GM12875 (cell line): ENCODE results near the gene LGALS7.

ENCODE experiments used
- H3K4me3 ChIP-seq: one replicate; pipeline ENCODE4 v1.5.1; 2011; ENCODE audit warnings: low read depth, low read length, control low read depth
- TF ChIP-seq, protein P1 (sequence below): IDR thresholded peaks from 2 replicates; pipeline ENCODE4 v1.5.1; 2011; ENCODE audit warnings: low read depth, mild to moderate bottlenecking, control low read depth, inconsistent platforms, low read length, moderate library complexity, borderline replicate concordance; ENCODE audit not compliant: insufficient read depth

LGALS7 gene

DNA sequence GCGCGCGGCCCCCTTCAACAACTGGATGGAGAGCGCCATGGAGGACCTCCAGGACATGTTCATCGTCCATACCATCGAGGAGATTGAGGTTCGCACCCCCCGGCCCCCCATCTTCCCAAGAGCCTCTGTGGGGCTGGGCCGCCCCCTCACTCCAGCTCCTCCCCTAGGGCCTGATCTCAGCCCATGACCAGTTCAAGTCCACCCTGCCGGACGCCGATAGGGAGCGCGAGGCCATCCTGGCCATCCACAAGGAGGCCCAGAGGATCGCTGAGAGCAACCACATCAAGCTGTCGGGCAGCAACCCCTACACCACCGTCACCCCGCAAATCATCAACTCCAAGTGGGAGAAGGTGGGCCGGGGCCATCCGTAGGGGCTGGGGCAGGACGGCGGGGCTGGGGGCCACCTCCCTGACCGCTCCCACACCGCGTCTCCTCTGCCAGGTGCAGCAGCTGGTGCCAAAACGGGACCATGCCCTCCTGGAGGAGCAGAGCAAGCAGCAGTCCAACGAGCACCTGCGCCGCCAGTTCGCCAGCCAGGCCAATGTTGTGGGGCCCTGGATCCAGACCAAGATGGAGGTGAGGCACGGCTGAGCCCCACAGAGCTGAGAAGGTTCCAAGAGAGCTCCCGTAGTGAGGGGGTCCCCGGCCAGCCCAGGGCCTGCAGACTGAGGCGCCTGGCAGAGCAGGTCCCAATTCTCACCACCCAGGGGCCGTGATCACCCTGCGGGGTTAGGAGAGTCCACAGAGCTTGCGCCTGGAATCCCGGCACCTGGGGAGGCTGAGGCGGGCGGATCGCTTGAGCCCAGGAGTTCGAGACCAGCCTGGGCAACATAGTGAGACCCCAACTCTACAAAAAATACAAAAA, 49.1 kb downstream of the LGALS7 start:
- TF ChIP-seq, protein P1, sequence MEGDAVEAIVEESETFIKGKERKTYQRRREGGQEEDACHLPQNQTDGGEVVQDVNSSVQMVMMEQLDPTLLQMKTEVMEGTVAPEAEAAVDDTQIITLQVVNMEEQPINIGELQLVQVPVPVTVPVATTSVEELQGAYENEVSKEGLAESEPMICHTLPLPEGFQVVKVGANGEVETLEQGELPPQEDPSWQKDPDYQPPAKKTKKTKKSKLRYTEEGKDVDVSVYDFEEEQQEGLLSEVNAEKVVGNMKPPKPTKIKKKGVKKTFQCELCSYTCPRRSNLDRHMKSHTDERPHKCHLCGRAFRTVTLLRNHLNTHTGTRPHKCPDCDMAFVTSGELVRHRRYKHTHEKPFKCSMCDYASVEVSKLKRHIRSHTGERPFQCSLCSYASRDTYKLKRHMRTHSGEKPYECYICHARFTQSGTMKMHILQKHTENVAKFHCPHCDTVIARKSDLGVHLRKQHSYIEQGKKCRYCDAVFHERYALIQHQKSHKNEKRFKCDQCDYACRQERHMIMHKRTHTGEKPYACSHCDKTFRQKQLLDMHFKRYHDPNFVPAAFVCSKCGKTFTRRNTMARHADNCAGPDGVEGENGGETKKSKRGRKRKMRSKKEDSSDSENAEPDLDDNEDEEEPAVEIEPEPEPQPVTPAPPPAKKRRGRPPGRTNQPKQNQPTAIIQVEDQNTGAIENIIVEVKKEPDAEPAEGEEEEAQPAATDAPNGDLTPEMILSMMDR = no peak
- H3K4me3 ChIP-seq = no peak overlapping the region

DNA sequence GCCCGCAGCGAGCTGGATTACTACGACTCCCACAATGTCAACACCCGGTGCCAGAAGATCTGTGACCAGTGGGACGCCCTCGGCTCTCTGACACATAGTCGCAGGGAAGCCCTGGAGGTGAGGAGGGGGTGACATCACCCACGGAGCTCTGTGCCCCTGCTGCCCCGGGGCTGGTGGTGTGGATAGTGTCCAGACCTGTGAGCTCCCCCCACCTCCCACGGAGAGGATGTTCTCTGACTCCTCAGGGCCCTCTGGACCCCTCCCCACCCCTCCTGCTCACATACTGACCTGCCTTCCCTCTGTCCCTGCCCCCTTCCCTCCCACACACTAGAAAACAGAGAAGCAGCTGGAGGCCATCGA, 49.7 kb downstream of the LGALS7 start:
- H3K4me3 ChIP-seq = no peak overlapping the region
- TF ChIP-seq, protein P1 = no peak

DNA sequence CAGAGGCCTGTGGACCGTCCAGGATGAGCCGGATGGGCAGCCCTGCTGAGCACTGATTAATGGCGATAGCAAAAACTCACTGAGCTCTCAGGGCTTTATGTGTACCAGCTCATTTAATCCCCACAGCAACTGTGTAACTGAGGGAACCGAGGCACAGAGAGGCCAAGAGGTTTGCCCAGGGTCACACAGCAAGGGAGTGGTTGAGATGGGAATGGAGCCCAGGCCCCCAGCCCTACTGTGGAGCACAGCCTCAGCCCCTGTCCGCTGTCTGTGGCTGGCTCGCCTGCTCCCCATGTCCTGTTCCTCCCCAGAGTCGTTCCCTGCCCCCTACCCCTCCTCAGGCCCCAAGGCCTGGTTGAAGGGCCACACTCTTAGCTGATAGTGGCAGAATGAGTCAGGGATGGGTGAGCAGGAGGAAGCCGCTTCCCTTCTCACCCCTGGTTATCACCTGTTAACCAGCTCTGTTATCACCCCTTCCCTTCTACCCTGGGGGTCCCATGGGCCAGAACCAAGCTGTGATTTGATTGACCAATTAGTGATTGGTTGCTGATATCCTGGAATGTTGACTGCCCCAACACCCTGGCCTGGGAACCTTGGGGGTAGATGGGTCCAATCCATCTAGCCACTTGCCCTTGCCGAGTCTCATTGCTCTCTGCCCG, 50.2 kb downstream of the LGALS7 start:
- TF ChIP-seq, protein P1 = no peak
- H3K4me3 ChIP-seq = no peak overlapping the region

DNA sequence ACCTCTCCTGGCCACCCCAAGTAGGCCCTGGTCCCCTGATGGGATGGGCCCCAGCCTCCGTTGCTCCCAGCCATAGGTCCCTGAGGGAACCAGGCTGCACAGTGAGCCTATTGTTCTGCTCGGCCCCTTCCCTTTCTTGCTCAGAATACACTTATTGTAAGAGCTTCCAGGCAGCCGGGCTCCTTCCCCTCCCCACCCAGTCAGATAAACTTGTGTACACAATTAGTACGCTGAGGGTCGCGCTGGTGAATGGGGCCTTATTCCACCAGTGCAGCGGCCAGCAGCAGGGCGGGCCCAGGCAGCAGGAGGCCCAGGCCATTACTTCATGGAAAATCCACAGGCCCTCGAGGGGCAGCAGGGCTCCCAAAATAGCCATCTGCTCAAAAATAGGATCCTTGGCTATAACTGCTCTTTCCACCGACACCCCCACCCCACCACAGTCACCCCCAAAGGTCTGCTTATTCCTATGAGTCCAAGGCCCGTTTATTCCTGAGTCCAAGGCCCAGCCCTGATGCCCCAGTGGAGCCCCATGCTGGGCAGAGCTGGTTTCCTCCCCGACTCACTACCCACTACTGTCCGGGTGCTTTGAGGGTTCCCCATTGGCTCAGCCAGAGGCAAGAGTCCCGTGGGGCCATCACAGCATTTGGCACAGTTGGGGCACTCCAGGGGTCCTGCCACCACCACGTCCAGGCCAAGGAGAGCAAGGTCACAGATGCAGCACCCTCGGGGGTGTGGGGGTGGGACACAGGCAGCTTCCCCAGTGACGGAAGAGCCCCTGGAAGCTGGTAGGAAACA, 51.1 kb downstream of the LGALS7 start:
- no peak overlapping the region for H3K4me3 ChIP-seq
- TF ChIP-seq, protein P1 = no peak

DNA sequence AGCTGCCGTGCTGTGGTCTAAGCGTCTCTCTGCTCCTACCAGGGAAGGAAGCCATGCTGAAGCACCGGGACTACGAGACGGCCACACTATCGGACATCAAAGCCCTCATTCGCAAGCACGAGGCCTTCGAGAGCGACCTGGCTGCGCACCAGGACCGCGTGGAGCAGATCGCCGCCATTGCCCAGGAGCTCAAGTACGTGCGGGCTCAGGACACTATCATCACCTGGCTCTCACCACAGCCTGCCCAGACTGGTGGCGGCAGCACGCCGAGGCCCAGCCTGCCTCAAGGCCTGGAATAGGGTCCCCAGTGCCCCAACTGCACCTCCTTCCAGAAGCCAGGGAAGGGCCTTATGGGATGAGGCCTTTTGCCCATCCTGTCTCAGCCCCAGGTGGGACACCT, 51.8 kb downstream of the LGALS7 start:
- TF ChIP-seq, protein P1 = no peak
- no peak overlapping the region for H3K4me3 ChIP-seq
